NCI-H510A treated with DMSO at 0.1 percent for 48 hours (cell line): ENCODE data around the gene TFF1.

ENCODE experiments used
- DNase-seq: peaks from one replicate; lab custom pipeline; 2025; lab: John Stamatoyannopoulos, UW

The TFF1 gene

GRCh38 chr21:42343963-42344510 lies 22.3 kb downstream of the TFF1 start:
- no peak for DNase-seq

GRCh38 chr21:42343556-42343955 lies 22.8 kb downstream of the TFF1 start:
- no peak for DNase-seq

- DNase-seq: no peak
Measured at GRCh38 chr21:42343101-42343500, 23.2 kb downstream of the TFF1 start.

GRCh38 chr21:42341776-42342542 lies 24.4 kb downstream of the TFF1 start:
- no peak for DNase-seq

- peak; percentile 28 for DNase-seq
Measured at GRCh38 chr21:42340187-42341050, 25.9 kb downstream of the TFF1 start.

GRCh38 chr21:42338729-42339715 lies 27.3 kb downstream of the TFF1 start:
- DNase-seq: no peak

GRCh38 chr21:42337830-42338728 lies 28.3 kb downstream of the TFF1 start:
- peak; percentile 94 for DNase-seq

GRCh38 chr21:42337276-42337675 lies 29.1 kb downstream of the TFF1 start:
- DNase-seq: no peak

GRCh38 chr21:42336054-42336453 lies 30.3 kb downstream of the TFF1 start:
- DNase-seq: peak; percentile 77

GRCh38 chr21:42332557-42333317 lies 33.6 kb downstream of the TFF1 start:
- DNase-seq: no peak

- no peak for DNase-seq
Measured at GRCh38 chr21:42331660-42332059, 34.7 kb downstream of the TFF1 start.

GRCh38 chr21:42330380-42331371 lies 35.7 kb downstream of the TFF1 start:
- DNase-seq: no peak

GRCh38 chr21:42324896-42325295 lies 41.4 kb downstream of the TFF1 start:
- no peak for DNase-seq

GRCh38 chr21:42321845-42322244 lies 44.5 kb downstream of the TFF1 start:
- DNase-seq: no peak

GRCh38 chr21:42321231-42321630 lies 45.1 kb downstream of the TFF1 start:
- no peak for DNase-seq

GRCh38 chr21:42320791-42321190 lies 45.5 kb downstream of the TFF1 start:
- no peak for DNase-seq

- DNase-seq: peak; percentile 44
Measured at GRCh38 chr21:42319851-42320572, 46.3 kb downstream of the TFF1 start.

- no peak for DNase-seq
Measured at GRCh38 chr21:42319376-42319775, 47.0 kb downstream of the TFF1 start.
